H1 (cell line): ENCODE measurements around the gene TBC1D32. TPM values are rescaled to one million over a fixed set of nuclear protein-coding genes. Genes with fewer than 3 reads are reported as not detected.

Source experiments
- CTCF ChIA-PET: fragments of 300-600 bp; sonication (Branson Sonifier 250); formaldehyde crosslinking; loops from one replicate; lab custom pipeline; 2021; ENCODE audit not compliant: partially characterized antibody; lab: Charles Lee
- POLR2A ChIA-PET: fragments of 300-600 bp; sonication (Branson Sonifier 250); formaldehyde crosslinking; loops from one replicate; lab custom pipeline; 2021; ENCODE audit warnings: inconsistent platforms; ENCODE audit not compliant: partially characterized antibody; lab: Charles Lee
- DNase-seq, 2 experiments: peaks; one replicate each; pipeline versions ENCODE4 v3.0.0 to v3.0.0-alpha.2; 2010 to 2022; ENCODE audit warnings: low spot score in 2 of 2, low read depth in 1 of 2, mixed read lengths in 1 of 2
- FAIRE-seq: peaks from 2 replicates; lab custom pipeline; 2011; peaks lifted over from hg19 to GRCh38; lab: Jason Lieb, UNC
- H2AFZ ChIP-seq: 2 replicates; pipeline ENCODE4 v1.8.1; 2012; ENCODE audit warnings: low read length, inconsistent platforms
- H2AK5ac ChIP-seq: 2 replicates; pipeline ENCODE4 v1.6.1; 2013; ENCODE audit warnings: low read depth, low read length
- H2BK120ac ChIP-seq: replicated peaks from 2 replicates; pipeline ENCODE3; 2013; ENCODE audit warnings: low read depth, low read length, inconsistent platforms
- H2BK12ac ChIP-seq: 2 replicates; pipeline ENCODE4 v1.6.1; 2013; ENCODE audit warnings: low read depth, low read length
- H2BK15ac ChIP-seq: 2 replicates; pipeline ENCODE4 v1.6.1; 2013; ENCODE audit warnings: low read length
- H2BK20ac ChIP-seq: 2 replicates; pipeline ENCODE4 v1.6.1; 2013; ENCODE audit warnings: low read length
- H2BK5ac ChIP-seq: 2 replicates; pipeline ENCODE4 v1.6.1; 2013; ENCODE audit warnings: low read depth, low read length
- H3K14ac ChIP-seq: 2 replicates; pipeline ENCODE4 v1.6.1; 2013; ENCODE audit warnings: inconsistent platforms; ENCODE audit not compliant: insufficient read length
- H3K18ac ChIP-seq: 2 replicates; pipeline ENCODE4 v1.6.1; 2013; ENCODE audit warnings: low read length; ENCODE audit errors: extremely low read depth
- H3K23ac ChIP-seq: 2 replicates; pipeline ENCODE4 v1.6.1; 2013; ENCODE audit warnings: inconsistent platforms; ENCODE audit not compliant: insufficient read length
- H3K23me2 ChIP-seq: 2 replicates; pipeline ENCODE4 v1.6.1; 2013; ENCODE audit warnings: low read depth, low read length
- H3K27ac ChIP-seq: 2 replicates; pipeline ENCODE4 v1.6.1; 2011; ENCODE audit warnings: low read depth, low read length, inconsistent platforms
- H3K27me3 ChIP-seq, 4 experiments: replicated peaks in 1 of 4; 1 replicate in 1 of 4; 2 replicates in 3 of 4; pipeline versions ENCODE4 v1.6.1 to v1.8.1; 2011 to 2013; ENCODE audit warnings: low read length in 3 of 4, mild to moderate bottlenecking in 3 of 4, inconsistent platforms in 2 of 4, mixed read lengths in 2 of 4, moderate library complexity in 1 of 4; ENCODE audit not compliant: control insufficient read depth in 3 of 4, insufficient read depth in 3 of 4; ENCODE audit errors: extremely low read depth in 1 of 4
- H3K36me3 ChIP-seq, 4 experiments: 2 replicates each; pipeline versions ENCODE4 v1.6.1 to v1.8.1; 2011 to 2013; ENCODE audit warnings: mild to moderate bottlenecking in 4 of 4, low read length in 3 of 4, moderate library complexity in 2 of 4, control low read depth in 1 of 4, inconsistent platforms in 1 of 4; ENCODE audit not compliant: insufficient read depth in 4 of 4, control insufficient read depth in 2 of 4
- H3K4ac ChIP-seq: replicated peaks from 2 replicates; pipeline ENCODE3; 2013; ENCODE audit warnings: low read length, low read depth, mixed read lengths, inconsistent platforms; ENCODE audit not compliant: insufficient read length
- H3K4me1 ChIP-seq, 4 experiments: replicated peaks in 1 of 4; 1 replicate in 1 of 4; 2 replicates in 3 of 4; pipeline versions ENCODE4 v1.6.1 to v1.8.1; 2011 to 2013; ENCODE audit warnings: low read length in 3 of 4, inconsistent platforms in 2 of 4, mixed read lengths in 1 of 4; ENCODE audit not compliant: insufficient read depth in 4 of 4, control insufficient read depth in 3 of 4
- H3K4me2 ChIP-seq, 2 experiments: 2 replicates each; pipeline versions ENCODE4 v1.6.1 to v1.8.1; 2011 to 2013; ENCODE audit warnings: low read depth in 2 of 2, low read length in 2 of 2, control low read depth in 1 of 2, inconsistent platforms in 1 of 2, mild to moderate bottlenecking in 1 of 2; ENCODE audit not compliant: insufficient read depth in 1 of 2
- H3K4me3 ChIP-seq, 4 experiments: fragments of 200-600, 300-600 bp in 1 of 4; sonication (generic), shearing (Covaris generic), sonication (Bioruptor Twin) in 1 of 4; 2 replicates each; pipeline versions ENCODE4 v1.5.1 to v1.8.1; 2011 to 2016; ENCODE audit warnings: low read length in 4 of 4, low read depth in 3 of 4, control low read depth in 2 of 4, inconsistent platforms in 2 of 4, mild to moderate bottlenecking in 2 of 4, mixed read lengths in 1 of 4, moderate library complexity in 1 of 4; ENCODE audit not compliant: insufficient read depth in 2 of 4; ENCODE audit errors: extremely low read depth in 1 of 4
- H3K56ac ChIP-seq: replicated peaks from 2 replicates; pipeline ENCODE3; 2013; ENCODE audit warnings: low read depth, mild to moderate bottlenecking, mixed read lengths, low read length, inconsistent platforms; ENCODE audit not compliant: insufficient read length
- H3K79me1 ChIP-seq: 2 replicates; pipeline ENCODE4 v1.6.1; 2013; ENCODE audit warnings: low read depth, low read length, control low read depth
- H3K79me2 ChIP-seq, 2 experiments: 2 replicates each; pipeline versions ENCODE4 v1.6.1 to v1.8.1; 2012 to 2013; ENCODE audit warnings: low read length in 2 of 2, mild to moderate bottlenecking in 2 of 2, inconsistent platforms in 1 of 2; ENCODE audit not compliant: insufficient read depth in 2 of 2, control insufficient read depth in 1 of 2
- H3K9ac ChIP-seq, 4 experiments: replicated peaks in 1 of 4; 1 replicate in 1 of 4; 2 replicates in 3 of 4; pipeline versions ENCODE4 v1.6.1 to v1.8.1; 2011 to 2013; ENCODE audit warnings: low read depth in 3 of 4, low read length in 3 of 4, control low read depth in 2 of 4, mild to moderate bottlenecking in 2 of 4, moderate library complexity in 2 of 4, inconsistent platforms in 1 of 4; ENCODE audit errors: extremely low read depth in 1 of 4
- H3K9me3 ChIP-seq, 2 experiments: 2 replicates each; pipeline versions ENCODE4 v1.6.1 to v1.8.1; 2012 to 2013; ENCODE audit warnings: mild to moderate bottlenecking in 2 of 2, moderate library complexity in 2 of 2, control low read depth in 1 of 2, inconsistent platforms in 1 of 2, low read depth in 1 of 2, low read length in 1 of 2, mixed read lengths in 1 of 2; ENCODE audit not compliant: insufficient read depth in 2 of 2
- H4K20me1 ChIP-seq, 2 experiments: replicated peaks in 1 of 2; 2 replicates each; pipeline versions ENCODE3 to v1.8.1; 2011 to 2013; ENCODE audit warnings: inconsistent platforms in 2 of 2, low read length in 2 of 2, mild to moderate bottlenecking in 1 of 2; ENCODE audit not compliant: insufficient read depth in 2 of 2, control insufficient read depth in 1 of 2
- H4K5ac ChIP-seq: 2 replicates; pipeline ENCODE4 v1.6.1; 2013; ENCODE audit warnings: low read length, low read depth, mixed read lengths, inconsistent platforms; ENCODE audit not compliant: insufficient read length
- H4K8ac ChIP-seq: 2 replicates; pipeline ENCODE4 v1.8.0; 2013; ENCODE audit warnings: mild to moderate bottlenecking, moderate library complexity, low read length, inconsistent platforms; ENCODE audit not compliant: insufficient read depth; ENCODE audit errors: extremely low read depth
- H4K91ac ChIP-seq: replicated peaks from 2 replicates; pipeline ENCODE3; 2013; ENCODE audit warnings: low read length, mixed read lengths, inconsistent platforms; ENCODE audit not compliant: insufficient read length
- ASH2L ChIP-seq: fragments of 200-600, 300-600 bp; sonication (generic); IDR thresholded peaks from one replicate; pipeline ENCODE4 v1.7.1; 2017; ENCODE audit warnings: low read length
- EGR1 ChIP-seq: IDR thresholded peaks from 2 replicates; pipeline ENCODE4 v1.6.1; 2011; ENCODE audit warnings: low read depth, low read length, borderline replicate concordance
- EP300 ChIP-seq, 2 experiments: IDR thresholded peaks; 1 replicate in 1 of 2; 2 replicates in 1 of 2; pipeline ENCODE4 v1.6.1; 2011 to 2012; ENCODE audit warnings: low read depth in 2 of 2, low read length in 2 of 2, mild to moderate bottlenecking in 2 of 2, borderline replicate concordance in 1 of 2, inconsistent platforms in 1 of 2, moderate library complexity in 1 of 2
- HDAC2 ChIP-seq, 2 experiments: fragments of 300-600 bp in 1 of 2; sonication (generic) in 1 of 2; IDR thresholded peaks; 2 replicates each; pipeline ENCODE4 v1.6.1; 2011 to 2012; ENCODE audit warnings: low read depth in 2 of 2, low read length in 2 of 2, mild to moderate bottlenecking in 2 of 2, moderate library complexity in 2 of 2, borderline replicate concordance in 1 of 2, inconsistent platforms in 1 of 2
- SIN3A ChIP-seq, 2 experiments: IDR thresholded peaks in 1 of 2; conservative IDR thresholded peaks in 1 of 2; 2 replicates each; pipeline ENCODE4 v1.6.1; 2011 to 2012; ENCODE audit warnings: low read length in 2 of 2, improper control_type of control experiment in 1 of 2, low read depth in 1 of 2, mild to moderate bottlenecking in 1 of 2
- TCF12 ChIP-seq: IDR thresholded peaks from 2 replicates; pipeline ENCODE4 v1.6.1; 2011; ENCODE audit warnings: low read depth, mild to moderate bottlenecking, low read length
- polyA plus RNA-seq, 7 experiments: library from polyadenylated mRNA; depleted of rRNA in 3 of 7; stranded (reverse) in 5 of 7; unstranded in 2 of 7; fragments of >200 nt in 5 of 7; fragments of 200-250 nt in 2 of 7; gene quantifications; 1 replicate in 5 of 7; 2 replicates in 1 of 7; 4 replicates in 1 of 7; pipeline versions ENCODE4 v1.2.1 to v1.2.3, GENCODE V29; 2011 to 2013; ENCODE audit warnings: missing spikeins in 2 of 7, mixed read lengths in 2 of 7
- total RNA-seq: library from RNA; stranded (reverse); fragmentation: NEBNext Ultra II Directional; extraction: Animal tissue kit (Norgen Biotek cat#: 25700); gene quantifications from 2 replicates; pipeline ENCODE4 v1.2.1, GENCODE V29; 2021

Gene TBC1D32
- total and polyA plus RNA-seq, 2 of the 8 experiments (the other 6 are each of a cell fraction or from before 2014, with no cell fraction given), result 5.3 to 7.1 TPM

DNA sequence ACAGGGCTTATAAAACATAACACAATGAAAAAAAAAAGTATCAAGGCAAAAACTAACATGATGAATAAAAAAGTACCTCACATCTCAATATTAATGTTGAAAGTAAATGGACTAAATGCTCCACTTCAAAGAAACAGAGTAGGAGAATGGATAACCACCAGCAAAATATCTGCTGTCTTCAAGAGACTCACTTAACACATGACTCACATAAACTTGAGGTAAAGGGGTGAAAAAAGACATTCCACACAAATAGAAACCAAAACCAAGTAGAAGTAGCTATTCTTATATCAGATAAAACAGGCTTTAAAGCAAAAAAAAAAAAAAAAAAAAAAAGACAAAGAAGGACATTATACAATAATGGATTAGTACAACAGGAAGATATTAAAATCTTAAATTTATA is 86.9 kb downstream of the TBC1D32 start:
- Histone ChIP-seq H3K14ac (no peak overlapping the region), H3K79me1 (no peaks in the 10 kb centered on the region), H3K23me2 (no peaks in the 10 kb centered on the region), H3K4me2 (no peak overlapping the region), H3K18ac (no peak overlapping the region), H4K5ac (no peak overlapping the region), H2BK20ac (no peak overlapping the region), H3K9me3 (no peaks in the 10 kb centered on the region), H3K4me3 (no peak overlapping the region), H3K36me3 (no peaks in the 10 kb centered on the region), H2BK15ac (no peak overlapping the region), H3K4me1 (no peaks in the 10 kb centered on the region), H4K8ac (no peak overlapping the region), H3K27me3 (no peaks in the 10 kb centered on the region), H4K20me1 (peaks cover 0 to 1% of the 10 kb centered on the region in 2 experiments), H4K91ac (no peak overlapping the region), H3K23ac (no peak overlapping the region), H2AFZ (no peak overlapping the region), H3K79me2 (no peaks in the 10 kb centered on the region), H2AK5ac (no peak overlapping the region), H3K56ac (no peak overlapping the region), H2BK5ac (no peak overlapping the region), H3K4ac (no peak overlapping the region), H3K27ac (no peak overlapping the region), H2BK12ac (no peak overlapping the region), H2BK120ac (no peak overlapping the region), H3K9ac (no peak overlapping the region)
- CTCF ChIA-PET, result interaction anchor here (0.7 kb wide), 1 partner anchor 24 kb away, joined by 4 read pairs; no protein-coding TSS in a partner anchor
- FAIRE-seq, result no peak
- POLR2A ChIA-PET, result no interaction called here
- no peak for DNase-seq
- no peak for TF ChIP-seq HDAC2 (IDR thresholded peaks at IDR 0.05; ENCODE audit: borderline replicate concordance in 1 of 2, low read depth in 2 of 2, low read length in 2 of 2)
- TF ChIP-seq TCF12, result no peak
- TF ChIP-seq ASH2L, result no peak
- no peak for TF ChIP-seq EGR1
- TF ChIP-seq EP300 (IDR thresholded peaks at IDR 0.05; ENCODE audit: borderline replicate concordance in 1 of 2, low read depth in 2 of 2, low read length in 2 of 2), result no peak
- TF ChIP-seq SIN3A (conservative IDR thresholded peaks at IDR 0.05 in 1 of 2, IDR thresholded peaks at IDR 0.05 in 1 of 2; ENCODE audit: low read depth in 1 of 2, low read length in 2 of 2), result no peak
